Esophagus mucosa (tissue), 1 donor: ENCODE data around the gene SMIM28. TPM values are rescaled to one million over a fixed set of nuclear protein-coding genes. Genes with fewer than 3 reads are reported as not detected.

Experiments used
- ATAC-seq: fragments of 200-7000 bp; cut with Tn5 transposase; one replicate; pipeline ENCODE4 v1.9.1; 2020
- total RNA-seq: library from RNA; stranded (reverse); gene quantifications from one replicate; pipeline ENCODE4 v1.2.4, GENCODE V29; 2023
- donor health status: DM: yes; HTN: yes; CAD: no.

Gene SMIM28
- total RNA-seq, 1 donor from 2014 or later: not detected

GRCh38 chr6:138431256-138432062 is 53.8 kb downstream of the SMIM28 start:
- ATAC-seq: no peak

DNA sequence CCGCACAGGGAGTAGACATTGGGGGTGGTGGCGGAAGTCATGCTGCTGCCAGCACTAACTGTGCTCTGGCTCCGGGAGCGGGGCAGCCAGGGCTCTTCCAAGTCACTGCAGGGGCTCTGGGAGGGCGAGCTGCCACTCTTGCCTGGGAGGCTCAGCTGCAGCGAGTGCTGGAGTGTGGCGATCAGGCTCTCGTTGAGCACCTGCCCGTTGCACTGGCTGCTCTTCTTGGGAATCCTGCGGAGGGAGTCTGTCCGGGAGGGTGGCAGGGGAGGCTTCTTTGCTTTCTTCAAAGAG is 54.3 kb downstream of the SMIM28 start:
- no peak for ATAC-seq

Other genes starting within 250 kb of the SMIM28 start
- gene ARFGEF3, start 216.0 kb upstream of the SMIM28 start, total RNA-seq: 1.2 TPM
- not detected for gene PBOV1, start 159.4 kb upstream of the SMIM28 start, total RNA-seq
- 162 TPM for gene HEBP2, start 26.3 kb downstream of the SMIM28 start, total RNA-seq
- 34.8 TPM for gene NHSL1, start 121.6 kb downstream of the SMIM28 start, total RNA-seq